HUES48 (cell line): Measurements from ENCODE around the gene CNOT8.
"Not testable (repeated sequence)": the region's sequence is repeated elsewhere in the genome, so short reads cannot be mapped to it uniquely, and the experiment has no call there.

Experiments used
- H3K27ac ChIP-seq: one replicate; pipeline ENCODE4 v1.7.0; 2013; ENCODE audit warnings: low read depth, low read length, inconsistent platforms
- H3K27me3 ChIP-seq: 2 replicates; pipeline ENCODE4 v1.6.1; 2013; ENCODE audit warnings: mild to moderate bottlenecking, low read length; ENCODE audit not compliant: control insufficient read depth, insufficient read depth
- H3K36me3 ChIP-seq: 2 replicates; pipeline ENCODE4 v1.6.1; 2013; ENCODE audit warnings: low read length; ENCODE audit not compliant: control insufficient read depth, insufficient read depth
- H3K4me1 ChIP-seq: 2 replicates; pipeline ENCODE4 v1.6.1; 2013; ENCODE audit warnings: mild to moderate bottlenecking, low read length; ENCODE audit not compliant: control insufficient read depth, insufficient read depth
- H3K4me3 ChIP-seq: 2 replicates; pipeline ENCODE4 v1.5.1; 2013; ENCODE audit warnings: mild to moderate bottlenecking, low read depth, low read length
- H3K9ac ChIP-seq: 2 replicates; pipeline ENCODE4 v1.6.1; 2013; ENCODE audit warnings: mild to moderate bottlenecking, low read depth, low read length, moderate library complexity
- H3K9me3 ChIP-seq: 2 replicates; pipeline ENCODE4 v1.6.1; 2013; ENCODE audit warnings: low read length; ENCODE audit not compliant: control insufficient read depth, insufficient read depth

CNOT8 gene

GRCh38 chr5:154835701-154836052 is 22.8 kb upstream of the CNOT8 start:
- not testable (repeated sequence) for H3K9ac ChIP-seq, H3K4me3 ChIP-seq, H3K9me3 ChIP-seq, H3K27ac ChIP-seq, H3K4me1 ChIP-seq, H3K27me3 ChIP-seq
- H3K36me3 ChIP-seq = peaks cover 26% of the 10 kb centered on the region; the same call in 1 of the 2 replicates

GRCh38 chr5:154836225-154836624 is 22.2 kb upstream of the CNOT8 start:
- H3K27ac ChIP-seq = no peak overlapping the region
- H3K9me3 ChIP-seq = no peaks in the 10 kb centered on the region
- no peaks in the 10 kb centered on the region for H3K4me1 ChIP-seq
- no peaks in the 10 kb centered on the region for H3K27me3 ChIP-seq
- H3K4me3 ChIP-seq = no peak overlapping the region
- no peak overlapping the region for H3K9ac ChIP-seq
- H3K36me3 ChIP-seq = peaks cover 20% of the 10 kb centered on the region; the same call in 1 of the 2 replicates

GRCh38 chr5:154837009-154837901 is 21.2 kb upstream of the CNOT8 start:
- Histone ChIP-seq H3K27me3 (no peaks in the 10 kb centered on the region), H3K9ac (no peak overlapping the region), H3K27ac (no peak overlapping the region), H3K4me3 (no peak overlapping the region), H3K36me3 (0 out of 2 replicates have a peak, but pooled peaks cover 12% of the 10 kb centered on the region), H3K4me1 (no peaks in the 10 kb centered on the region), H3K9me3 (no peaks in the 10 kb centered on the region)

GRCh38 chr5:154840435-154841272 is 17.8 kb upstream of the CNOT8 start:
- Histone ChIP-seq H3K9me3 (no peaks in the 10 kb centered on the region), H3K4me1 (no peaks in the 10 kb centered on the region), H3K4me3 (no peak overlapping the region), H3K36me3 (0 out of 2 replicates have a peak, but pooled peaks cover 4% of the 10 kb centered on the region), H3K27me3 (no peaks in the 10 kb centered on the region), H3K27ac (no peak overlapping the region), H3K9ac (no peak overlapping the region)

- Histone ChIP-seq H3K4me1 (no peaks in the 10 kb centered on the region), H3K9me3 (no peaks in the 10 kb centered on the region), H3K4me3 (no peak overlapping the region), H3K9ac (no peak overlapping the region), H3K36me3 (0 out of 2 replicates have a peak, but pooled peaks cover 4% of the 10 kb centered on the region), H3K27me3 (no peaks in the 10 kb centered on the region), H3K27ac (no peak overlapping the region)
These were observed 17.2 kb upstream of the CNOT8 start for GRCh38 chr5:154841273-154841661.

- H3K9me3 ChIP-seq = no peaks in the 10 kb centered on the region
- H3K9ac ChIP-seq = no peak overlapping the region
- H3K36me3 ChIP-seq = no peaks in the 10 kb centered on the region
- H3K27ac ChIP-seq = no peak overlapping the region
- no peak overlapping the region for H3K4me3 ChIP-seq
- no peaks in the 10 kb centered on the region for H3K27me3 ChIP-seq
- H3K4me1 ChIP-seq = no peaks in the 10 kb centered on the region
These were observed 15.5 kb upstream of the CNOT8 start for GRCh38 chr5:154842689-154843530.

GRCh38 chr5:154844809-154845208 is 13.6 kb upstream of the CNOT8 start:
- Histone ChIP-seq H3K4me1 (0 out of 2 replicates have a peak, but pooled peaks cover 4% of the 10 kb centered on the region), H3K36me3 (no peaks in the 10 kb centered on the region), H3K27ac (no peak overlapping the region), H3K4me3 (no peak overlapping the region), H3K9ac (no peak overlapping the region), H3K27me3 (no peaks in the 10 kb centered on the region), H3K9me3 (no peaks in the 10 kb centered on the region)

- Histone ChIP-seq H3K36me3 (no peaks in the 10 kb centered on the region), H3K27ac (no peak overlapping the region), H3K4me3 (no peak overlapping the region), H3K4me1 (peaks cover 16% of the 10 kb centered on the region; the same call in 1 of the 2 replicates), H3K9me3 (no peaks in the 10 kb centered on the region), H3K27me3 (no peaks in the 10 kb centered on the region), H3K9ac (no peak overlapping the region)
These were observed 9.1 kb upstream of the CNOT8 start for GRCh38 chr5:154849264-154849785.

- Histone ChIP-seq H3K4me3 (peak overlapping the region; percentile 68), H3K27ac (peak overlapping the region; percentile 87)
These were observed 8.6 kb upstream of the CNOT8 start for GRCh38 chr5:154849791-154850201.

More at GRCh38 chr5:154849791-154850201, 8.6 kb upstream of the CNOT8 start:
- Histone ChIP-seq H3K36me3 (no peaks in the 10 kb centered on the region), H3K9me3 (no peaks in the 10 kb centered on the region), H3K4me1 (peaks cover 16% of the 10 kb centered on the region; the same call in 1 of the 2 replicates), H3K9ac (peak overlapping the region; percentile 74), H3K27me3 (no peaks in the 10 kb centered on the region)
